SK-N-SH treated with all-trans-retinoic acid at 6 μM for 48 hours (cell line): ENCODE measurements around the gene ARL15.

Source experiments
- ATAC-seq: fragments of 200-7000 bp; cut with Tn5 transposase; 3 replicates; pipeline ENCODE4 v1.9.1; 2020; ENCODE audit warnings: mild to moderate bottlenecking, moderate library complexity
- ARNTL ChIP-seq: fragments of 450-650 bp; formaldehyde crosslinking; IDR thresholded peaks from 2 replicates; pipeline ENCODE4 v1.5.0; 2020; ENCODE audit warnings: low read depth, mild to moderate bottlenecking, moderate library complexity, borderline replicate concordance
- BACH2 ChIP-seq: fragments of 250-450 bp; sonication (Bioruptor Pico); IDR thresholded peaks from 2 replicates; pipeline ENCODE4 v1.9.0; 2021; ENCODE audit warnings: mild to moderate bottlenecking, borderline replicate concordance
- CSDC2 ChIP-seq: fragments of 250-450 bp; sonication (Bioruptor Pico); IDR thresholded peaks from 2 replicates; pipeline ENCODE4 v1.5.0; 2020; ENCODE audit warnings: mild to moderate bottlenecking, moderate library complexity
- GLIS3 ChIP-seq: fragments of 250-450 bp; sonication (Bioruptor Pico); IDR thresholded peaks from 2 replicates; pipeline ENCODE4 v1.5.0; 2020; ENCODE audit warnings: mild to moderate bottlenecking, moderate library complexity
- ISL1 ChIP-seq: fragments of 250-450 bp; sonication (Bioruptor Pico); IDR thresholded peaks from 2 replicates; pipeline ENCODE4 v2.1.2; 2022; ENCODE audit warnings: mild to moderate bottlenecking, moderate library complexity
- OSR1 ChIP-seq: fragments of 250-450 bp; sonication (Bioruptor Pico); IDR thresholded peaks from 2 replicates; pipeline ENCODE4 v1.8.0; 2022; ENCODE audit warnings: moderate library complexity, mild to moderate bottlenecking, inconsistent platforms
- PPARA ChIP-seq: fragments of 250-450 bp; sonication (Bioruptor Pico); IDR thresholded peaks from 2 replicates; pipeline ENCODE4 v1.5.0; 2020; ENCODE audit warnings: mild to moderate bottlenecking, borderline replicate concordance
- RARB ChIP-seq: fragments of 250-450 bp; sonication (Bioruptor Pico); IDR thresholded peaks from 2 replicates; pipeline ENCODE4 v1.8.0; 2021; ENCODE audit warnings: mild to moderate bottlenecking, moderate library complexity
- SNAI2 ChIP-seq: fragments of 250-450 bp; sonication (Bioruptor Pico); IDR thresholded peaks from 2 replicates; pipeline ENCODE4 v1.5.0; 2020; ENCODE audit warnings: mild to moderate bottlenecking, moderate library complexity
- TCF4 ChIP-seq: fragments of 250-450 bp; sonication (Bioruptor Pico); IDR thresholded peaks from 2 replicates; pipeline ENCODE4 v1.8.0; 2021; ENCODE audit warnings: mild to moderate bottlenecking, moderate library complexity, borderline replicate concordance
- TOX ChIP-seq: fragments of 250-450 bp; sonication (Bioruptor Pico); IDR thresholded peaks from 2 replicates; pipeline ENCODE4 v1.8.0; 2021; ENCODE audit warnings: mild to moderate bottlenecking, moderate library complexity, borderline replicate concordance
- TSHZ2 ChIP-seq: fragments of 250-450 bp; sonication (Bioruptor Pico); IDR thresholded peaks from 2 replicates; pipeline ENCODE4 v1.5.0; 2020; ENCODE audit warnings: mild to moderate bottlenecking, moderate library complexity
- ZC3H10 ChIP-seq: fragments of 250-450 bp; sonication (Bioruptor Pico); IDR thresholded peaks from 2 replicates; pipeline ENCODE4 v1.5.1; 2021; ENCODE audit warnings: mild to moderate bottlenecking, moderate library complexity
- ZFP3 ChIP-seq: fragments of 250-450 bp; sonication (Bioruptor Pico); IDR thresholded peaks from 2 replicates; pipeline ENCODE4 v1.5.0; 2020; ENCODE audit warnings: mild to moderate bottlenecking, moderate library complexity
- ZFP30 ChIP-seq: fragments of 450-650 bp; formaldehyde crosslinking; IDR thresholded peaks from 2 replicates; pipeline ENCODE4 v1.5.0; 2022; ENCODE audit warnings: mild to moderate bottlenecking, moderate library complexity
- ZNF565 ChIP-seq: fragments of 450-650 bp; formaldehyde crosslinking; conservative IDR thresholded peaks from 2 replicates; pipeline ENCODE4 v1.5.0; 2020; ENCODE audit warnings: low read depth, mild to moderate bottlenecking, moderate library complexity
- ZNF70 ChIP-seq: fragments of 450-650 bp; formaldehyde crosslinking; IDR thresholded peaks from 2 replicates; pipeline ENCODE4 v1.5.0; 2020; ENCODE audit warnings: mild to moderate bottlenecking, moderate library complexity
- ZNF8 ChIP-seq: fragments of 450-650 bp; formaldehyde crosslinking; IDR thresholded peaks from 2 replicates; pipeline ENCODE4 v1.5.0; 2020; ENCODE audit warnings: mild to moderate bottlenecking, moderate library complexity
- TF ChIP-seq, protein P1 (sequence below): fragments of 250-450 bp; sonication (Bioruptor Pico); IDR thresholded peaks from 2 replicates; pipeline ENCODE4 v1.8.0; 2020; ENCODE audit warnings: mild to moderate bottlenecking, moderate library complexity, borderline replicate concordance
- TF ChIP-seq, protein P2 (sequence below): fragments of 250-450 bp; sonication (Bioruptor Pico); IDR thresholded peaks from 2 replicates; pipeline ENCODE4 v1.5.1; 2021; ENCODE audit warnings: mild to moderate bottlenecking, moderate library complexity
- TF ChIP-seq, protein P3 (sequence below): fragments of 250-450 bp; sonication (Bioruptor Pico); IDR thresholded peaks from 2 replicates; pipeline ENCODE4 v1.8.0; 2021; ENCODE audit warnings: low read depth, mild to moderate bottlenecking, moderate library complexity, borderline replicate concordance

Gene ARL15

GRCh38 chr5:54083245-54083644 lies 227.1 kb downstream of the ARL15 start:
- TF ChIP-seq, protein P1, sequence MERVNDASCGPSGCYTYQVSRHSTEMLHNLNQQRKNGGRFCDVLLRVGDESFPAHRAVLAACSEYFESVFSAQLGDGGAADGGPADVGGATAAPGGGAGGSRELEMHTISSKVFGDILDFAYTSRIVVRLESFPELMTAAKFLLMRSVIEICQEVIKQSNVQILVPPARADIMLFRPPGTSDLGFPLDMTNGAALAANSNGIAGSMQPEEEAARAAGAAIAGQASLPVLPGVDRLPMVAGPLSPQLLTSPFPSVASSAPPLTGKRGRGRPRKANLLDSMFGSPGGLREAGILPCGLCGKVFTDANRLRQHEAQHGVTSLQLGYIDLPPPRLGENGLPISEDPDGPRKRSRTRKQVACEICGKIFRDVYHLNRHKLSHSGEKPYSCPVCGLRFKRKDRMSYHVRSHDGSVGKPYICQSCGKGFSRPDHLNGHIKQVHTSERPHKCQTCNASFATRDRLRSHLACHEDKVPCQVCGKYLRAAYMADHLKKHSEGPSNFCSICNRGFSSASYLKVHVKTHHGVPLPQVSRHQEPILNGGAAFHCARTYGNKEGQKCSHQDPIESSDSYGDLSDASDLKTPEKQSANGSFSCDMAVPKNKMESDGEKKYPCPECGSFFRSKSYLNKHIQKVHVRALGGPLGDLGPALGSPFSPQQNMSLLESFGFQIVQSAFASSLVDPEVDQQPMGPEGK (CRISPR knock-in tag): no peak
- TF ChIP-seq RARB (CRISPR knock-in tag): no peak
- no peak for TF ChIP-seq ZFP30 (CRISPR knock-in tag)
- ATAC-seq: no peak

- TF ChIP-seq PPARA (CRISPR knock-in tag) (no peak), TOX (CRISPR knock-in tag) (no peak), ISL1 (CRISPR knock-in tag) (no peak)
- no peak for ATAC-seq
Measured at GRCh38 chr5:54081415-54081814, 229.0 kb downstream of the ARL15 start.

DNA sequence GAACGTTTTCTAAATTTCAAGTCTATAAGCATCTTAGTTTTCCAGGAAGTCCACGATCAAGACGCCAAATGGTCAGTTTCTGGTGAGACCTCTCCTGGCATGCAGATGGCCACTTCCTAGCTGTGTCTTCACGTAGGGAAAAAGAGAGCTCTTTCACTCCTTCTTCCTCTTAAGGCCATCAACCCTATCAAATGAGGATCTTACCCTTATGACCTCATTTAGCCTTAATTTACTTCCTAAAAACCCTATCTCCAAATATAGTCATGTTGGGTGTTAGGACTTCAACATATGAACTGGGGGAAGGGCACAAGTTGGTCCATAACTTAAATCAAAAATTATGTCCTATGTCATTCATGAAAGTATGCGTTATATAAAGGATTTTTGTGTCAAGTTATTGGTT lies 229.5 kb downstream of the ARL15 start:
- ATAC-seq: no peak
- no peak for TF ChIP-seq SNAI2 (CRISPR knock-in tag)
- TF ChIP-seq OSR1: no peak
- TF ChIP-seq ARNTL: no peak
- no peak for TF ChIP-seq CSDC2 (CRISPR knock-in tag)
- no peak for TF ChIP-seq GLIS3 (CRISPR knock-in tag)

- ATAC-seq: no peak
- no peak for TF ChIP-seq ZC3H10 (CRISPR knock-in tag)
- TF ChIP-seq, protein P1 (CRISPR knock-in tag): no peak
- no peak for TF ChIP-seq GLIS3 (CRISPR knock-in tag)
- TF ChIP-seq BACH2 (CRISPR knock-in tag): no peak
- no peak for TF ChIP-seq ZNF565
- TF ChIP-seq, protein P2, sequence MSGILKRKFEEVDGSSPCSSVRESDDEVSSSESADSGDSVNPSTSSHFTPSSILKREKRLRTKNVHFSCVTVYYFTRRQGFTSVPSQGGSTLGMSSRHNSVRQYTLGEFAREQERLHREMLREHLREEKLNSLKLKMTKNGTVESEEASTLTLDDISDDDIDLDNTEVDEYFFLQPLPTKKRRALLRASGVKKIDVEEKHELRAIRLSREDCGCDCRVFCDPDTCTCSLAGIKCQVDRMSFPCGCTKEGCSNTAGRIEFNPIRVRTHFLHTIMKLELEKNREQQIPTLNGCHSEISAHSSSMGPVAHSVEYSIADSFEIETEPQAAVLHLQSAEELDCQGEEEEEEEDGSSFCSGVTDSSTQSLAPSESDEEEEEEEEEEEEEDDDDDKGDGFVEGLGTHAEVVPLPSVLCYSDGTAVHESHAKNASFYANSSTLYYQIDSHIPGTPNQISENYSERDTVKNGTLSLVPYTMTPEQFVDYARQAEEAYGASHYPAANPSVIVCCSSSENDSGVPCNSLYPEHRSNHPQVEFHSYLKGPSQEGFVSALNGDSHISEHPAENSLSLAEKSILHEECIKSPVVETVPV (CRISPR knock-in tag): no peak
- TF ChIP-seq ZNF8 (CRISPR knock-in tag): no peak
- TF ChIP-seq TSHZ2 (CRISPR knock-in tag): no peak
- no peak for TF ChIP-seq RARB (CRISPR knock-in tag)
- no peak for TF ChIP-seq ARNTL
- no peak for TF ChIP-seq TCF4 (CRISPR knock-in tag)
- TF ChIP-seq SNAI2 (CRISPR knock-in tag): no peak
- no peak for TF ChIP-seq ZFP30 (CRISPR knock-in tag)
- no peak for TF ChIP-seq PPARA (CRISPR knock-in tag)
- no peak for TF ChIP-seq ISL1 (CRISPR knock-in tag)
- TF ChIP-seq TOX (CRISPR knock-in tag): no peak
- TF ChIP-seq, protein P3, sequence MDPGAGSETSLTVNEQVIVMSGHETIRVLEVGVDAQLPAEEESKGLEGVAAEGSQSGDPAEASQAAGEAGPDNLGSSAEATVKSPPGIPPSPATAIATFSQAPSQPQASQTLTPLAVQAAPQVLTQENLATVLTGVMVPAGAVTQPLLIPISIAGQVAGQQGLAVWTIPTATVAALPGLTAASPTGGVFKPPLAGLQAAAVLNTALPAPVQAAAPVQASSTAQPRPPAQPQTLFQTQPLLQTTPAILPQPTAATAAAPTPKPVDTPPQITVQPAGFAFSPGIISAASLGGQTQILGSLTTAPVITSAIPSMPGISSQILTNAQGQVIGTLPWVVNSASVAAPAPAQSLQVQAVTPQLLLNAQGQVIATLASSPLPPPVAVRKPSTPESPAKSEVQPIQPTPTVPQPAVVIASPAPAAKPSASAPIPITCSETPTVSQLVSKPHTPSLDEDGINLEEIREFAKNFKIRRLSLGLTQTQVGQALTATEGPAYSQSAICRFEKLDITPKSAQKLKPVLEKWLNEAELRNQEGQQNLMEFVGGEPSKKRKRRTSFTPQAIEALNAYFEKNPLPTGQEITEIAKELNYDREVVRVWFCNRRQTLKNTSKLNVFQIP (CRISPR knock-in tag): no peak
- TF ChIP-seq ZFP3 (CRISPR knock-in tag): no peak
- TF ChIP-seq ZNF70 (CRISPR knock-in tag): no peak
- TF ChIP-seq, all 23 proteins: peak for 0
Measured at GRCh38 chr5:54073735-54074134, 236.6 kb downstream of the ARL15 start.
